ENCODE results near the gene SAMD1.

- TF ChIP-seq CTCF (conservative IDR thresholded peaks at IDR 0.05 in 1 of 2, IDR thresholded peaks at IDR 0.05 in 1 of 2; ENCODE audit: low read depth in 1 of 2, low read length in 2 of 2) (no peak), EZH2 (IDR thresholded peaks at IDR 0.05; ENCODE audit: low read length, missing control alignments) (no peak)
Observed at GRCh38 chr19:14039181-14039580, 51.4 kb downstream of the SAMD1 start.
